A673 (cell line): Measurements from ENCODE around the gene HS6ST2. TPM values are rescaled to one million over a fixed set of nuclear protein-coding genes. Genes with fewer than 3 reads are reported as not detected.

Experiments
- BruUV-seq: library from RNA; stranded (reverse); fragments of 400-500 nt; replicated peaks from 2 replicates; lab custom pipeline; 2021; lab: Mats Ljungman, UMichigan
- CTCF ChIA-PET: fragments of 300-600 bp; sonication (Branson Sonifier 250); formaldehyde crosslinking; loops from one replicate; lab custom pipeline; 2022; ENCODE audit warnings: antibody characterized with exemption; lab: Charles Lee
- POLR2A ChIA-PET: fragments of 300-600 bp; sonication (Branson Sonifier 250); formaldehyde crosslinking; loops from one replicate; lab custom pipeline; 2022; ENCODE audit warnings: antibody characterized with exemption; ENCODE audit not compliant: low non-redundant PET; lab: Charles Lee
- DNase-seq: peaks from one replicate; pipeline ENCODE4 v3.0.0-alpha.2; 2015; ENCODE audit warnings: low spot score
- H3K27ac ChIP-seq: fragments of 200-600 bp; sonication (generic); 2 replicates; pipeline ENCODE4 v1.5.1; 2016; ENCODE audit warnings: mixed run types, low read depth, mild to moderate bottlenecking, mixed read lengths, antibody characterized with exemption, low read length; ENCODE audit not compliant: poor library complexity, severe bottlenecking
- H3K27me3 ChIP-seq: fragments of 200-600 bp; sonication (generic); replicated peaks from 2 replicates; pipeline ENCODE4 v1.6.1; 2017; ENCODE audit warnings: mixed run types, low read depth, mild to moderate bottlenecking, mixed read lengths, antibody characterized with exemption, low read length; ENCODE audit not compliant: insufficient read depth, poor library complexity
- H3K36me3 ChIP-seq: fragments of 200-600 bp; sonication (generic); 2 replicates; pipeline ENCODE4 v1.6.1; 2016; ENCODE audit warnings: mixed run types, mild to moderate bottlenecking, mixed read lengths, antibody characterized with exemption, low read length; ENCODE audit not compliant: insufficient read depth, poor library complexity, severe bottlenecking
- H3K4me1 ChIP-seq: fragments of 200-600 bp; sonication (generic); 2 replicates; pipeline ENCODE4 v1.6.1; 2017; ENCODE audit warnings: mixed run types, mild to moderate bottlenecking, mixed read lengths, antibody characterized with exemption, low read length; ENCODE audit not compliant: insufficient read depth, poor library complexity, severe bottlenecking
- H3K4me3 ChIP-seq: fragments of 200-600 bp; sonication (generic); 2 replicates; pipeline ENCODE4 v1.5.1; 2016; ENCODE audit warnings: low read depth, mixed run types, mild to moderate bottlenecking, mixed read lengths, low read length; ENCODE audit not compliant: poor library complexity, severe bottlenecking
- H3K9me3 ChIP-seq: fragments of 200-600 bp; sonication (generic); 2 replicates; pipeline ENCODE4 v1.6.1; 2016; ENCODE audit warnings: mixed run types, low read depth, mild to moderate bottlenecking, mixed read lengths, antibody characterized with exemption, low read length; ENCODE audit not compliant: poor library complexity, severe bottlenecking
- CTCF ChIP-seq: fragments of 300-800, 200-600 bp; sonication (generic); conservative IDR thresholded peaks from 2 replicates; pipeline ENCODE4 v1.5.1; 2017; ENCODE audit warnings: low read depth, mild to moderate bottlenecking, antibody characterized with exemption, low read length, moderate library complexity, mixed read lengths
- EZH2 ChIP-seq: fragments of 200-600 bp; sonication (generic); IDR thresholded peaks from 2 replicates; pipeline ENCODE4 v1.6.1; 2017; ENCODE audit warnings: borderline replicate concordance, low read depth, mild to moderate bottlenecking, mixed read lengths, antibody characterized with exemption, low read length; ENCODE audit not compliant: poor library complexity, severe bottlenecking
- intact Hi-C: fragments of 100-400 bp; cut with micrococcal nuclease; formaldehyde crosslinking; loops from one replicate; pipeline ENCODE4 v1.10.0; 2022; ENCODE audit not compliant: unreplicated experiment
- total RNA-seq: library from RNA; stranded (reverse); gene quantifications from 2 replicates; pipeline ENCODE4 v1.2.3, GENCODE V29; 2021

HS6ST2 gene
- total RNA-seq, 1 experiment from 2014 or later: 6.9 TPM

- BruUV-seq: no TSS peak
- DNase-seq: no peak
- Histone ChIP-seq H3K27ac (no peak overlapping the region), H3K4me3 (no peak overlapping the region), H3K27me3 (no peaks in the 10 kb centered on the region), H3K4me1 (no peaks in the 10 kb centered on the region), H3K9me3 (no peaks in the 10 kb centered on the region), H3K36me3 (no peaks in the 10 kb centered on the region)
- intact Hi-C loops: no loop called here
- ChIA-PET POLR2A (no interaction called here), CTCF (no interaction called here)
- TF ChIP-seq EZH2 (no peak), CTCF (no peak)
Measured at GRCh38 chrX:132732236-132732635, 226.2 kb downstream of the HS6ST2 start.

DNA sequence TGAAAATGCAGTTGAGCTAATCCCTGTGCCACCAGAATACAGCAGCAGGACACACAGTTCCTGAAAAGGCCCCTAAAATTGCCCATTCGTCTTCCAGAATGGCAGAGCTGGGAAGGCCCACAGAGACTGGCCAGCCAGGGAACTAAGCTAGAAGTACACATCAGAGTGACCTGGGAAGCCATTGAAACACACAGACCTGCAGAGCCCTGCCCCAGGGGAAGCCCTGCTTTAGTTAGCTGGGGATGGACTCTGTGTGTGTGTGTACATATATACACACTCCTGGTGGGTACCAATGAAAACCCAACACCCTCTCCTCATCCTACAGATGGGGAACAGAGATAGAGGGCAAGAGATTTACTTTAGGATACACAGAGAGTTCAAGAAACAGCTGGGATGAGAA is 227.7 kb downstream of the HS6ST2 start:
- TF ChIP-seq EZH2 (no peak), CTCF (no peak)
- no TSS peak for BruUV-seq
- ChIA-PET CTCF (no interaction called here), POLR2A (no interaction called here)
- H3K36me3 ChIP-seq: no peaks in the 10 kb centered on the region
- H3K4me3 ChIP-seq: no peak overlapping the region
- no peaks in the 10 kb centered on the region for H3K4me1 ChIP-seq
- DNase-seq: no peak
- H3K27me3 ChIP-seq: no peaks in the 10 kb centered on the region
- H3K27ac ChIP-seq: no peak overlapping the region
- intact Hi-C loops: no loop called here
- no peaks in the 10 kb centered on the region for H3K9me3 ChIP-seq

- no peak overlapping the region for H3K4me3 ChIP-seq
- H3K4me1 ChIP-seq: no peaks in the 10 kb centered on the region
- POLR2A ChIA-PET: no interaction called here
- no peak for DNase-seq
- no peaks in the 10 kb centered on the region for H3K36me3 ChIP-seq
- intact Hi-C loops: no loop called here
- no peaks in the 10 kb centered on the region for H3K9me3 ChIP-seq
- no peak for TF ChIP-seq CTCF
- TF ChIP-seq EZH2: no peak
- no peak overlapping the region for H3K27ac ChIP-seq
- H3K27me3 ChIP-seq: no peaks in the 10 kb centered on the region
- CTCF ChIA-PET: no interaction called here
- no TSS peak for BruUV-seq
Measured at GRCh38 chrX:132730266-132730665, 228.2 kb downstream of the HS6ST2 start.
